Hippocampal formation (tissue), 2 donors: ENCODE measurements around the gene HRAS.
A peak's percentile ranks its signal among the peaks of the same experiment; 100 is the strongest.

Experiments used
- DNase-seq, 2 donors: peaks; one replicate each; lab custom pipeline; 2025; lab: John Stamatoyannopoulos, UW

Gene HRAS

DNA sequence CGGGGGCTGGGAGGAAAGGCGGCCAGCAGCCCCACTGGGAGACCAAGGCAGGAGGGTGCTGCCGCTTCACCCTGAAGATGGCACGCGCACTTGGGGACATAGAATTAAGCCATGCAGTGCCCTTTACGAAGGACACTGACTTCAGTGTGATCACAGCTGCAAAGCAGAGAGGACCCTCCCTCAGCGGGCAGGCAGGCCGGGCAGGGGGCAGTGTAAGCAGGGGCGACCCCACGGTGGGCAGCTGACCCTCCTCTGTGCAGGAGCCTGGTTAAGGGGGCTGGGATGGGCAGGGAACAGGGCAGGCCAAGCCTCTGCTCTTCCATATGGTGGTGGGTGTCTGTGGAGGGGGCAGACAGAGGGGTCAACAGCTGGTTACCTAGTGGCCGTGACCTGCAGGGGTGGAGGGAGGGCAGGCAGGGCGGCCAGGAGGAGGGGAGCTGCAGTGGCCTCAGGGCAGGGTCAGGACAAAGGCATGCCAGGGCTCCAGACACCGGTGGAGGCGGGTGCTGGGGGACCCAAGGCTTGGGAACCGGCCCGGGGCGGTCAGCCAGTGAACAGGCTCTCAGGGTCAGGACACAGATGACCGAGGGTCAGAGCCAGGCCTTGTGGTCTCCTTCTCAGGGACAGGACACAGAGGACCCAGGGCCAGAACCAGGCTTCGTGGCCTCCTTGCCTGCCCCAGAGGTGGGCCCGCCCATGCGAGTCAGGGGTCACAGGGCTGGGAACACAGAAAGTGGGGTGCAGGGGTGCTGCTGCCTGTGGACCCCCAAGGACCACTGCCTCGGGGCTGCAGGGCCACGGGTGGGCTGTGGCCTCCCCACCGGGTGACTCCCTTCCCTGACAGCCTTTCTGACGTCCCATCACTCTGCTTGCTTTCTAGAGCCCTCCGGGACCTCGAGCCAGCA is 18.0 kb upstream of the HRAS start:
- DNase-seq: no peak

DNA sequence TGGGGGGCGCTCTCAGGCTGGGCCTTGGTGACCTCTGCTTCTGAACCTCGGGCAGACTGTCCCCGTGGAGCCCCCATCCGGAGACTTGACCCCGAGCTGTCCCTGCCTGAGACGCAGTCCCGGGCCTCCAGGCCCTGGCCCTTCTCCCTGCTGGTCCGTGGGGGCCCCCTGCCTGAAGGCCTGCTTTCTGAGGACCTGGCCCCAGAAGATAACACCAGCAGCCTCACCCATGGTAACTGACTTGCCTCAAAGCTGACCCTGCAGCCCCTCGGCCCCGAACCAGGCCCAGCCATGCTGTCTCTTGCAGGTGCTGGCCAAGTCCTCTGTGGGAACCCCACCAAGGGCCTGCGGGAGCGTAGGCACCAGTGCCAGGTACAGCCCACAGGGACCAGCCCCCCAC is 16.2 kb upstream of the HRAS start:
- DNase-seq: no peak

DNA sequence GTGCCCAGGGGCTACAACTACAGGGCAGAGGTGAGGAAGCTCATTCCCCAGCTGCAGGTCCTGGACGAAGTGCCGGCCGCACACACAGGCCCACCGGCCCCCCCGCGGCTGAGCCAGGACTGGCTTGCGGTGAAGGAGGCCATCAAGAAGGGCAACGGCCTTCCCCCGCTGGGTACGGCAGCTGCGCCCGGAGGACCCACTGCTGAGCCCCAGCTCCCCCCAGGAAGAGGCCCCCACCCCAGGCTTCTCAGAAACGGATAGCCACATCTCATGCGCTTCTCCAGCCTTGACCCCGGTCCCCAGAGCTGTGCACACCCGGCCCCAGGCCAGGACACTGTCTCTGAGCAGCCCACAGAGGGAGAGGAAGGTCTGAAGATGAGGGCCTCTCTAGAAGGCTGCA is 15.8 kb upstream of the HRAS start:
- no peak for DNase-seq

DNA sequence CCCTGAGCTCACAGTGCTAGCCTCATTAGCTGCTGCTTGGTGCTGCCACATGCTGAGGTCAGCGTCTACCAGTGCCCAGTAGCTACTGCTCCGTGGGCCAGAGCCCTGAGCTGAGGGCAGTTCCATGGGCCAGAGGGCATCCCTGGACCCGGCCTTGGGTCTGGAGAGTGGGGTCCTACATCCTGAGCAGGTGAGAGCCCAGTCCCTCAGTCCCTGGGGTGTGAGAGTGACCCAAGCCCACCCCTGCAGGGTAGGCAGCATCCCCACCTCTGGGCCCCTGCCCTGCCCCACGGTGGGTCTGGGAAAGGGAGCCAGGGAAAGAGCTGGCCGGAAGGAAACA is 15.3 kb upstream of the HRAS start:
- no peak for DNase-seq

DNA sequence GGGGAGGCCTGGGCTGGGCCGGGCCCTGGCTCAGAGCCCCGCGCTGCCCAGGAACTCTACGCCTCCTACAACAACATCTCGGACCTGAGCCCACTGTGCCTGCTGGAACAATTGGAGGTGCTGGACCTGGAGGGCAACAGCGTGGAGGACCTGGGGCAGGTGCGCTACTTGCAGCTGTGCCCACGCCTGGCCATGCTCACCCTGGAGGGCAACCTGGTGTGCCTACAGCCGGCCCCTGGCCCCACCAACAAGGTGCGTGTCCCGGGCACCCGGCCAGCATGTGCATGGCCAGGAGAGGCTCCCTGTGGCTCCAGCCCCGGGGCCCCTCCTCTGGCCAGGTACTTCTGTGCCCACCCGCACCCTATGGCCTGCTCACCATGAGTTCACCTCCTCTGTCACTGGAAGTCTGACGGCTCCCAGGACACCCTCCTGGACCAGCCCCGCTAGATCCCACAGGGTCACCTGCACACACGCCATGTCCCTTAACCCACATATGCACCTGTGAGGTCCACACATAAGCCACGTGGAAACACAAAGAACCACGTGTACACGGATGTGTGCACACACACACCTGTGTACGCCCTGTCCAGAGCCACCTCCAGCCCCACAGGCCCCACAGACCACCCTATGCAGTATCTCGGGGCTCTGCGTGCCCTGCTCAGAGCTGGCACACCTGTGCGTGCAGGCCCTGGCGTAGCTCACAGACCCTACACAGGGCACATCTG is 14.8 kb upstream of the HRAS start:
- no peak for DNase-seq

DNA sequence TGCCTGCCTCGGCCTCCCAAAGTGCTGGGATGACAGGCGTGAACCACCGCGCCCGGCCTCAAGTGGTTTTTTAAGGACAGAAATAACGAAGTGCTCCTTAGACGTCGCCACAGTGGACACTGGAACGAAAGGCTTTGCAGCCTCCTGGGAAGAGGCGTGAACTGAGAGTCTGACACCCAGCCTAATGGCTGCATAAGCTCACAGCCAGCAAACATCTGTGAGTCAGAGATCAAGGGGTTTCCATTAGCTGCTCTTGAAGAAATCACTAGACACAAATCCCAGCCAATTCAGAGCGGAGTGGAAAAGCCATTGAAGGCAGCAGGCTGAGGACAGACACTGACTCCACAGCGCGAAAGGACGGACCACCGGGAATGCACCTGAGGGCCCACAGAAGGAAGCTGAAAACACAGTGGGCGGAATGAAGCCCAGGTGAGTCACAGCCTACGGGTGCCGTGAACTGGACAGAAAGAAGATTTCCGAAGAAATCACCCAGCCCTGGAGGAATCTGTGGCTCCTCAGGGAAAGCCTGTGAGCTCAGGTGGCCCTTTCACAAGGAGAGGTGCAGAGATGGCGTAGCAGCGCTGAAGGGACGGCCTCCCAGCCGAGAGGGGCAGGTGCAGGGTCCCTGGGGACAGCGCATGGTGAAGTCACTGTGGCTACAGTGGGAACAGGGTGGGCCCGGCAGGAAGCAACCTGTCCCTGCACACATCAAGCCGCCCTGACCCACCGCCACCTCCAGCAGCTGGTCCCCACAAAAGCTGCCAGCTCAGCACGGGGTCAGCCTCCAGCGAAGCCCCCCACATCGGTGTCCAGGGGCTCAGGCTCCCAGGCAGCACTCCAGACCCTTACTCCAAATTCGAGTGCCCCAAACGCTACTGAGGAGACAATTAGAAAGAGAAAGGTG is 13.6 kb upstream of the HRAS start:
- no peak for DNase-seq

DNA sequence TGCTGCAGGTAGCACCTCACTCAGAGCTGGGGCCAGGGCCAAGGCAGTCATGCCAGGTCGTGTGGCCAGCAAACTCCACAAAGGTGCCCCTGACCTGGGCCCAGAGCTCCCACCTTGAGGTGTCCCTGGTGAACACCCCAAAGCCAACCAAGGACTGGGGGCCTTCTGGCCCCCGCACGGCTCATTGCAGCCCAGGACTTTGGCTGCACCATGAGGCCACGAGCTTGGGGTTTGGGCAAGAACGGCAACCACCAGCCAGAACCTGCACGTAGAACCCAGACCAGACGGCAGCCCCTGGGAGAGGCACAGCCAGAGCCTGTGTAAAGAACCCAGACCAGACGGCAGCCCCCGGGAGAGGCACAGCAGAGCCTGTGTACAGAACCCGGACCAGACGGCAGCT is 9.8 kb upstream of the HRAS start:
- no peak for DNase-seq

DNA sequence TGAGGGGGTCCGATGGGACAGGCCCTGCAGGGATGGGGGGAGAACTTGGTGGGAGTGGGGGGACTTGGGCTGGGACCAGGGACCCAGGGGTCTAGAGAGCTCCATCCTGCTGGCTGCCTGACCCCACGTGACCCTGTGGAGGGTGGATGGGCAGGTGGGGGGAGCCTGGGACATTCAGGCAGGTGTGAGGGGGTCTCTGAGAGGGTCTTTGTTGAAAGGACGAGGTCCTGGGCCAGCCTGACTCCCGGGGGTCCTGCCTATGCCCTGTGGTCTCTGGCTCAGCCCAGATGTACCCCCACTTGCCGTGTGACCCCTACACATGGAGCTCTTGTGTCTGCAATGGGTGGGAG is 9.4 kb upstream of the HRAS start:
- DNase-seq: no peak

DNA sequence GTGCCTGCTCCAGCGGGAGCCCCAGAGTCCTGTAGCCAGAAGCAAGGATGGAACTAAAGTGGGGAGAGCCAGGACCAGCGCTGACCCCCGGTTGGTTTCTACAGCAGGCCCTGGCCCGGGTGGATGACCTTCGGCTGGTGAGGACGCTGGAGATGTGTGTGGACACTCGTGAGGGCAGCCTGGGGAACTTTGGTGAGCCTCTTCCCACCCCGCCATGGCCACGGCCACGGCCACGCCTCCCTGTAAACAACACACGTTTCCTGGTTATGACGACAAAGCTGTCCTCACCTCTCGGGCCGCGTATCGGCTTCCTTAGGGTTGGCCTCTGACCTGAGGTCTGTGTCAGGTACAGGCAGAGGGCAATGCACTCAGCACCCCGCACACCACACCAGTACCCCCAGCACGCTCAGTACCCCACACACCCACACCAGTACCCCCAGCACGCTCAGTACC is 6.1 kb upstream of the HRAS start:
- DNase-seq: no peak

DNA sequence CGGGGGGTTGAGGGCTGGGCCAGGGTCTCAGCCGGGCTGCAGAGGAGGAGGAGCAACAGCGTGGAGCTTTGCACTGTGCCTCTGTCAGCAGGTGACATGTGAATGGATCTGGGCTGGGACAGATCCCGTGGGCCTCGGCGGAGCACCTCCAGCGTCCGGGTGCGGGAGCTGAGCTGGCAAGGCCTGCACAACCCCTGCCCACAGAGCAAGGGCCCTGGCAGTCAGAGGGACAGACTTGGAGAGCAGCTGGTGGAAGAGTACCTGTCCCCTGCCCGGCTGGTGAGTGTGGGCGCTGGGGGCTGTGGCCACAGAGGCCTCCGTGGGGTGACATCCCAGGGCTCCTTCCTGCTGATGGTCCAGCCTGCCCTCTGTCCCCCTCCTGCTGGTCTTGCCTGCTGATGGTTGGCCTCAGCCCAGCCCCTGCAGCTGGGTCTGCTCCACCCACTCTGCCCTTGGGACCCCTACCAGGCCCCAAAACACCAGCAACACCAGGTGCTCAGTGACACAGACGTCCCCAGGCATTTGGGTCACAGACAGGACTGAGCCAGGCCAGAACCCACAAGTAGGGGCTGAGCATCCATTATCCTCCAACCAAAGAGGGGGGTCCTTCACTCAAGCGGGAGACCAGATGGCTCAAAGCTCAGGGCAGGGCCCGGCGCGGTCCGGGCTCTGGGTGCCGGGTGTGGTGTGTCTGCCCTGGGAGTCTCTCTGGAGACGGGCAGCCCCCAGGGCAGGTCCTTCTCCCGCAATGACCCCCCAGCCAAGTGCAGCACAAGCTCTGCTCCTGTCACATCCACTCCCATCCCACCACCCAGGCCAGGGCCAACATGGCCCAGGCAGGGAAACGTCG is 5.4 kb upstream of the HRAS start:
- no peak for DNase-seq

DNA sequence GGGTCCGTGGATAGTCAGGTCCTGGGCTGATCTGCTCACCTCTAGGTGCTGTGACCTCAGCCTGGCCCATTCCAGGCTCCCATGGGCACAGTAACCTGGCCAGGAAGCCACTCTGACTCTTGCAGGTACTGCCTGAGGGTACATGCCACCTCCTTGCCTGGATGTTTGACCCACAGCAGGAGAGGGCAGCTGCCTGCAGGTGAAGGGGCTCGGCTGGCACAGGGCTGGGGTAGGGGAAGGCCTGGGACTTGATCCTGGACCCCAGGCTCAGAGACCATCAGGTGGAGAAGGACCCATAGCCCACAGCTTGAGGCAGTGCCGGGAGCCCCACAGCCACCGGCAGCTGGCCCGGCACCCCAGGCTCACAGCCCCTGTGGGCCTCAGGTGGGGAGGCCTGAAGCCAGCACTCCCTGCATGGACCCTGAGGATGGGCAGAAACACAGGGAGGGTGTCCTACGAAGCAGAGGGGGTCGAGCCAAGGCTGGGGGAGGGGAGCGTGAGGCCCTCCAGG is 4.7 kb upstream of the HRAS start:
- DNase-seq: no peak

DNA sequence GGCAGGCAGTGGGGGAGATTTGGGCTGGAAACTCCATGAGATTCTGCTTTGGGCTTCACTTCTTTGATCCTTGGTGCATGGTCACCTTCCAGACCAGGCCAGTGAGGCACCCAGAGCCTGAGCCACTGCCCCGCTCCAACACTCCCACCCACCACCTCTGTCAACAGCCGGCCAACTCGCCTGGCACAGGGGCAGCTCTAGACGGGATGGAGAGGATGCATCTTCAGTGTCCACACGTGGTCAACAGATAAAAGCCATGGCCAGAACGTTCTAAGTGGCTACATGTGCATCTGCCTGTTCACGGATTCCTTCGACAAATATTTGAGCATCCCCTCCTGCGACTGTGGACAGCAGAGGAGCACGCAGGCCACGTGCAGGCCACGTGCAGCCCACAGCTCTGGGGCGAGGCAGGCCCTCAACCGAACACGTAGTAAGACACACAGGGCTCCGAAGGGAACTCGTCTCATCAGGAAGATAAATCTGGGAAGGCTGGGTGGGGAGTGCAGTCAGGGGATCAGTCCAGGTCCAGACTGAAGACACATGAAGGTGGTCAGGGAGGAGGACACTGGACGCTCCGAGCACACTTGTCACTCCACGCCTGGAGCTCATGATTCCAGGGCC is 3.2 kb upstream of the HRAS start:
- no peak for DNase-seq

DNA sequence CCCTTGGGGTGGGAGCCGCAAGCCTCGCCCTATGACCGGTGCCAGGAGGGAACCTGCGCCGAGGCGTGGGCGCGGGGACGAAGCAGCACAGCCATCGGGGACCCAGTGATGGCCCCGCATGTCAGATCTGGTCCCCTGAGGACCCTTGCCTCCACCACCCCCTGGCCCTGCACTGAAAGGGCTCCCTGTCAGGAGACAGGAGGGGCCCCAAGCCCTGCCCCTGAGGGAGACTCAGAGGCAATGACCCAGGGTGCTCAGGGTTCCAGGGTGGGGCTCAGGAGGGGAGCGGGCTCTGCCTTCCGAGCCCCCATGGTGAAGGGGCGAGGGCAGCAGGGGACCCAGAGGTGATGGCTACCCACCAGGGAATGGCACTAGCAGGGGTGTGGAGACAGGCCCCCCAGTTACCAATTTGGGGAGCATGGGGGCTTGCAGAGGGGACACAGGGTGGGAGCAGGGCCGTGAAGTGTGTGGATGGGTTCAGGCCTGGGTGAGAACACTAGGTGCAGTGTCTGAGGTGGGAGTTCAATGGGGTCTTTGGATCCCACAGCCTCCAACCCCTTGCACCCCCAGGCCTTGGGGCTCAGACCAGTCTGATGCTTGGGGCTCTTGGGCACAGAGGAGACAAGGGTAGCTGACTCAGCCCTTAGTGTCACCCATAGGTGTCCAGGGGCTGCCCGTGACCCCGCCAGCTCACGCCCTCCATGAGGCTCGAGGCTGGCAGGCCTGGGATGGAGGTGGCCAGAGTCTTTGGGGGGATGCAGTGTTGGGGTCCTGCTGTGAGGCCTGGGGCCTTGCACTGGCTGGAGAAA is 2.5 kb upstream of the HRAS start:
- no peak for DNase-seq

DNA sequence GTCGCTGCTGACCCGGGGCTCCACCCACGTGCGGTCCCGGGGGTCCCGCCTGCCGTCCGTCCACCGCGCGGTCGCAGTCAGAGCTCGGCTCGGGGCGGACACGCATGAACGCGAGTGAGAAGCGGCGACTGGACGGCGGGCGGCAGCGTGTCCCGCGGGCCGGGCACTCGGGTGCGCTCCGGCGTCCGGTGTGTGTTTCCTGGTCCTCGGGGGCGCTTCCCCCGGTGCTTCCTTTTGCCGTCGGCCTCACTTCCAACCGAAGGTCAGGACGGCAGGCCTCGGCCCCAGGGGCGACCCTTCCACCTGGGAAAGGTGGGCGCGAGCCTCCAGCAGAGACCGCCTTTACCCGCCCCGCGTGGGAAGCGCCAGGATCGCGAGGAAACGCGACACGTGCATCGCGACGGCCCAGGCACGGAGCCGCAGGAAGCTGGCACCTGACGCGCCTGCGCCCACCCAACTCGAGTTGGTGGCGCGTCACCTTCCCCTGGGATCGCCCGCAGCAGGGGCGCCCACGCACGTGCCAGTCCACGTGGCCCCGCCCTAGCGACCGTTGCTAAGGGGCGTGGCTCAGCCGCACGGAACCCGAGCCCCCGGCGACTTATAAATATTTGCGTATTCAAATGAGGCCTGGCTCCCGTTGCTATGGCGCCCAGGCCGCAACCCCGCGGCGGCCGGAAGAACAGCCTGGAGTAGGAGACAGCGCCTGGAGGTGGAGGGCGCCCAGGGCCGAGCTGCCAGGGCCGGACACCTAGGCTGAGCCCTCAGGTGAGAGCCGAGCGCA is 1.7 kb upstream of the HRAS start, which contains the start of gene LRRC56:
TSS of gene LRRC56 (plus strand) at position 687 of the 781 bp plus-strand sequence. CDS start 3,158 bp downstream, outside the sequence.
- DNase-seq: peak in 1 of 2 donors; percentile 15

DNA sequence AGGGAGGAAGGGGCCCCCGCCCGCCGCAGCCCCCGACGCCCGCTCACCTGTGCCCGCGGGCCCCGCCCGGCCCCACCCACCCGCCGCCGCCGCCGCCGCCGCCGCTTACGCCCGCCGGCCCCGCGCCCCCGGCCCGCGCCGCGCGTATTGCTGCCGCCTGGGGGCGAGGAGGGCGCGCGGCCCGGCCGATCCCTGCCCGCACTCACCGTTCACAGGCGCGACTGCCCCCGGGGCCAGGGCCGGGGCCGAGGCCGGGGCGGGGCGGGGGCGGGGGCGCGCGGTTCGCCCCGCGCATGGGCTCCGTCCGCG is 212 bp downstream of the HRAS start:
- no peak for DNase-seq

DNA sequence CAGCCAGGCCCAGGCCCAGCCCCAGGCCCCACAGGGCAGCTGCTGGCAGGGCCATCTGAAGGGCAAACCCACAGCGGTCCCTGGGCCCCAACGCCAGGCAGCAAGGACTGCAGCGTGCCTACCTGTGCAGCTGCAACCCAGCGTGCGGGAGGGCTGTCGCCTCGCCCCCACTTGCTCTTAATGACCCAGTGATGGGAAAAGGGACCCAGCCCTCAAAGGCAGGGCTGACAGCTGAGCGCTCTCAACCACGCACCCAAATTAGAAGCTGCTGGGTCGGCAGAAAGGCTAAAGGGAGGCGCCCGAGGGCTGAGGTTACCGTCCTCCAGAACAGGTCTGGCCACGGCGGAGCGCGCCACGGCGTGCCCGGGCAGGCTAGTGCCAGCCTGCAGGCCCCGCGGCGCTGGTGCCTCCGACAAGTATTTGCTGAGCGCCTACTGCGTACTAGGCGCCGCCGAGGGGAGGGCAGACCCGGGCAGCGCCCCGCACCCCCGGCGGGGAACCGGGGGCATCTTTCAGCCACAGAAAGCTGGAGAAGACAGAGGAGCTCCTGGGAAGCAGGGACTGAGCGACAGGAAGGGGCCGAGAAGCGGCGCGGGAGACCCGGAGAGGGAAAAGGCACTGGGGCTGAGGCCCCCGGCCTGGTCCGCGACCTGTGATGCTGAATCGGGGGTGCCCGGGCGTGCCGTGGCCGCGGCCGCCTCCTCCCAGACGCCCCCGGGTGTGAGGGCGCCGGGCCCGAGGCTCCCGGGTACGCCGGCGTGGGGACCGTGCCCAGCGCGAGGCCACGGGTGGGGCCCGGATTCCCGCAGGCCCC is 773 bp downstream of the HRAS start:
- no peak for DNase-seq

DNA sequence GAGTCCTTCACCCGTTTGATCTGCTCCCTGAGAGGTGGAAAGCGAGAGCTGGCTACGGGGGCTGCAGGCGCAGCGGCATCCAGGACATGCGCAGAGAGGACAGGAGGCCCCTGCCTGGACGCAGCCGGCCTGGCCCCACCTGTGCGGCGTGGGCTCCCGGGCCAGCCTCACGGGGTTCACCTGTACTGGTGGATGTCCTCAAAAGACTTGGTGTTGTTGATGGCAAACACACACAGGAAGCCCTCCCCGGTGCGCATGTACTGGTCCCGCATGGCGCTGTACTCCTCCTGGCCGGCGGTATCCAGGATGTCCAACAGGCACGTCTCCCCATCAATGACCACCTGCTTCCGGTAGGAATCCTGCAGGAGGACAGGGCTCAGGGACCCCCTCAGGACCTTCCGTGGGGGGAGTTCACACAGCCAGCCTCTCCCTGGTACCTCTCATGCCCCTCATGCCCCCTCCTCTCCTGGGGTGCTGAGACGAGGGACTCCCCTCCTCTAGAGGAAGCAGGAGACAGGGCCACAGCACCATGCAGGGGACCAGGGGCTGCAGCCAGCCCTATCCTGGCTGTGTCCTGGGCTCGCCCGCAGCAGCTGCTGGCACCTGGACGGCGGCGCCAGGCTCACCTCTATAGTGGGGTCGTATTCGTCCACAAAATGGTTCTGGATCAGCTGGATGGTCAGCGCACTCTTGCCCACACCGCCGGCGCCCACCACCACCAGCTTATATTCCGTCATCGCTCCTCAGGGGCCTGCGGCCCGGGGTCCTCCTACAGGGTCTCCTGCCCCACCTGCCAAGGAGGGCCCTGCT is 1.6 kb downstream of the HRAS start:
- no peak for DNase-seq
